ENCODE results near the gene HKDC1. TPM values are rescaled to one million over a fixed set of nuclear protein-coding genes. Genes with fewer than 3 reads are reported as not detected.

Gene HKDC1
- total RNA-seq, 2 experiments from 2014 or later: not detected

GRCh38 chr10:69246036-69246435 lies 25.9 kb downstream of the HKDC1 start:
- no TSS peak for BruUV-seq (replicated peaks)
- CTCF ChIA-PET (ENCODE audit: unreplicated experiment): no interaction called here
- H3K36me3 ChIP-seq (ENCODE audit: insufficient read depth, low read length): no peaks in the 10 kb centered on the region
- no peaks in the 10 kb centered on the region for H3K9me2 ChIP-seq (ENCODE audit: insufficient read depth, low read length)
- no peaks in the 10 kb centered on the region for H3K4me1 ChIP-seq (ENCODE audit: insufficient read depth, low read length, poor library complexity, severe bottlenecking)
- no peak for DNase-seq (ENCODE audit: low spot score)
- no peak overlapping the region for H2AFZ ChIP-seq (ENCODE audit: low read length)
- no peak overlapping the region for H3K4me2 ChIP-seq (ENCODE audit: low read length)
- POLR2A ChIA-PET: interaction anchor here (0.5 kb wide), 1 partner anchor 825 kb away, joined by 4 read pairs; no protein-coding TSS in a partner anchor
- H4K20me1 ChIP-seq (ENCODE audit: insufficient read depth, low read length): no peaks in the 10 kb centered on the region
- intact Hi-C loops (cut with micrococcal nuclease; ENCODE audit: unreplicated experiment): no loop called here
- no peak overlapping the region for H3K27ac ChIP-seq (ENCODE audit: low read depth, low read length, poor library complexity, severe bottlenecking)
- no peaks in the 10 kb centered on the region for H3K79me2 ChIP-seq (ENCODE audit: insufficient read depth, low read depth, low read length)
- H3K4me3 ChIP-seq (ENCODE audit: low read depth, low read length, poor library complexity, severe bottlenecking): no peak overlapping the region
- TF ChIP-seq EZH2phosphoT487 (IDR thresholded peaks at IDR 0.05; ENCODE audit: borderline replicate concordance, low read depth, low read length) (no peak), CTCF (conservative IDR thresholded peaks at IDR 0.05; ENCODE audit: low read length) (no peak)
- no peaks in the 10 kb centered on the region for H3K9me3 ChIP-seq (ENCODE audit: low read length)

- H3K9me3 ChIP-seq (ENCODE audit: low read length): no peaks in the 10 kb centered on the region
- H3K27ac ChIP-seq (ENCODE audit: low read depth, low read length, poor library complexity, severe bottlenecking): no peak overlapping the region
- H3K4me3 ChIP-seq (ENCODE audit: low read depth, low read length, poor library complexity, severe bottlenecking): no peak overlapping the region
- H3K79me2 ChIP-seq (ENCODE audit: insufficient read depth, low read depth, low read length): no peaks in the 10 kb centered on the region
- H3K4me1 ChIP-seq (ENCODE audit: insufficient read depth, low read length, poor library complexity, severe bottlenecking): no peaks in the 10 kb centered on the region
- intact Hi-C loops (cut with micrococcal nuclease; ENCODE audit: unreplicated experiment): no loop called here
- H2AFZ ChIP-seq (ENCODE audit: low read length): no peak overlapping the region
- no peaks in the 10 kb centered on the region for H3K36me3 ChIP-seq (ENCODE audit: insufficient read depth, low read length)
- TF ChIP-seq CTCF (conservative IDR thresholded peaks at IDR 0.05; ENCODE audit: low read length): no peak
- no peak for TF ChIP-seq EZH2phosphoT487 (IDR thresholded peaks at IDR 0.05; ENCODE audit: borderline replicate concordance, low read depth, low read length)
- ChIA-PET CTCF (ENCODE audit: unreplicated experiment) (no interaction called here), POLR2A (interaction anchor here (0.5 to 0.6 kb wide), 2 partner anchors 24 to 826 kb away, joined by 4 to 6 read pairs; no protein-coding TSS in a partner anchor)
- H4K20me1 ChIP-seq (ENCODE audit: insufficient read depth, low read length): no peaks in the 10 kb centered on the region
- no peaks in the 10 kb centered on the region for H3K9me2 ChIP-seq (ENCODE audit: insufficient read depth, low read length)
- BruUV-seq (replicated peaks): no TSS peak
- DNase-seq (ENCODE audit: low spot score): no peak
- no peak overlapping the region for H3K4me2 ChIP-seq (ENCODE audit: low read length)
Observed at GRCh38 chr10:69246581-69247312, 26.6 kb downstream of the HKDC1 start.

DNA sequence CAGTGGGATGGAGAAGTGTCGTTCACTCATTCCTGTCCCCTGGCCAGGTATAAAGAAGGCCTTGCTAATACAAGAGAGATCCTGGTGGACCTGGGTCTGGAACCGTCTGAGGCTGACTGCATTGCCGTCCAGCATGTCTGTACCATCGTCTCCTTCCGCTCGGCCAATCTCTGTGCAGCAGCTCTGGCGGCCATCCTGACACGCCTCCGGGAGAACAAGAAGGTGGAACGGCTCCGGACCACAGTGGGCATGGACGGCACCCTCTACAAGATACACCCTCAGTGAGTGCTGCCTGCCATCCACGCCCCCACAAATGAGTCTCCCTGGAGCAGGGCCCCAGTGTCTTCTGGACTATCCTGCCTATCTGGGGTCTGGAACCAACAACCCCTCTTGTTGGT lies 27.2 kb downstream of the HKDC1 start:
- Histone ChIP-seq H4K20me1 (ENCODE audit: insufficient read depth, low read length) (no peaks in the 10 kb centered on the region), H3K4me2 (ENCODE audit: low read length) (no peak overlapping the region), H3K9me2 (ENCODE audit: insufficient read depth, low read length) (no peaks in the 10 kb centered on the region), H3K79me2 (ENCODE audit: insufficient read depth, low read depth, low read length) (no peaks in the 10 kb centered on the region), H3K27ac (ENCODE audit: low read depth, low read length, poor library complexity, severe bottlenecking) (no peak overlapping the region), H3K36me3 (ENCODE audit: insufficient read depth, low read length) (no peaks in the 10 kb centered on the region), H3K4me3 (ENCODE audit: low read depth, low read length, poor library complexity, severe bottlenecking) (no peak overlapping the region), H2AFZ (ENCODE audit: low read length) (no peak overlapping the region), H3K9me3 (ENCODE audit: low read length) (no peaks in the 10 kb centered on the region), H3K4me1 (ENCODE audit: insufficient read depth, low read length, poor library complexity, severe bottlenecking) (no peaks in the 10 kb centered on the region)
- DNase-seq (ENCODE audit: low spot score): no peak
- CTCF ChIA-PET (ENCODE audit: unreplicated experiment): no interaction called here
- BruUV-seq (replicated peaks): no TSS peak
- intact Hi-C loops (cut with micrococcal nuclease; ENCODE audit: unreplicated experiment): no loop called here
- TF ChIP-seq EZH2phosphoT487 (IDR thresholded peaks at IDR 0.05; ENCODE audit: borderline replicate concordance, low read depth, low read length) (no peak), CTCF (conservative IDR thresholded peaks at IDR 0.05; ENCODE audit: low read length) (no peak)
- POLR2A ChIA-PET: no interaction called here
